ENCODE measurements around the gene OR2V2. TPM values are rescaled to one million over a fixed set of nuclear protein-coding genes. Genes with fewer than 3 reads are reported as not detected.

The OR2V2 gene
- total and polyA plus RNA-seq, 12 donors = not detected

GRCh38 chr5:181161534-181162175, 14.3 kb downstream of the OR2V2 start:
- peaks cover 21% of the 10 kb centered on the region for H3K27me3 ChIP-seq
- H3K9me3 ChIP-seq (replicated peaks in 1 of 3) = no peaks in the 10 kb centered on the region
- DNase-seq = peak in 1 of 7 donors; percentile 49
- 55 to 74% (median 71%) methylated on average over 3 to 4 of the region's 4 CpGs for WGBS, 4 donors
- H3K4me3 ChIP-seq = no peak overlapping the region
- TF ChIP-seq CTCF (IDR thresholded peaks at IDR 0.05) (no peak), POLR2A (IDR thresholded peaks at IDR 0.05) (no peak)
- H3K4me1 ChIP-seq (replicated peaks in 1 of 2) = no peaks in the 10 kb centered on the region
- intact Hi-C loops (cut with DNase I) = no loop called here
- no peak overlapping the region for H3K27ac ChIP-seq
- no peaks in the 10 kb centered on the region for H3K36me3 ChIP-seq (replicated peaks in 1 of 2)

GRCh38 chr5:181163487-181164075, 16.2 kb downstream of the OR2V2 start:
- no peak for TF ChIP-seq CTCF (IDR thresholded peaks at IDR 0.05)
- TF ChIP-seq POLR2A (IDR thresholded peaks at IDR 0.05) = no peak
- 42 to 47% (median 46%) methylated on average over 15 to 16 of the region's 16 CpGs for WGBS, 4 donors
- Histone ChIP-seq H3K36me3 (replicated peaks in 1 of 2) (no peaks in the 10 kb centered on the region), H3K27ac (no peak overlapping the region), H3K27me3 (peaks cover 38% of the 10 kb centered on the region), H3K4me3 (no peak overlapping the region), H3K4me1 (replicated peaks in 1 of 2) (no peaks in the 10 kb centered on the region), H3K9me3 (replicated peaks in 1 of 3) (no peaks in the 10 kb centered on the region)
- peak in 1 of 7 donors; percentile 45 for DNase-seq
- intact Hi-C loops (cut with DNase I) = no loop called here

- H3K36me3 ChIP-seq (replicated peaks in 1 of 2) = no peaks in the 10 kb centered on the region
- no peak overlapping the region for H3K27ac ChIP-seq
- TF ChIP-seq CTCF (IDR thresholded peaks at IDR 0.05) (no peak), POLR2A (IDR thresholded peaks at IDR 0.05) (no peak)
- intact Hi-C loops (cut with DNase I) = no loop called here
- no peaks in the 10 kb centered on the region for H3K4me1 ChIP-seq (replicated peaks in 1 of 2)
- H3K27me3 ChIP-seq = peaks cover 44% of the 10 kb centered on the region
- no peak overlapping the region for H3K4me3 ChIP-seq
- no peaks in the 10 kb centered on the region for H3K9me3 ChIP-seq (replicated peaks in 1 of 3)
- 16 to 23% (median 22%) methylated on average over 25 to 49 of the region's 52 CpGs for WGBS, 4 donors
- DNase-seq = no peak
Measured at GRCh38 chr5:181164076-181164952, 16.9 kb downstream of the OR2V2 start.
